Activated CD8-positive, alpha-beta memory T cell treated with anti-CD3 and anti-CD28 coated beads, Interleukin-2, amount 50 U/mL, for 1 hour (primary cell): ENCODE data around the gene KRT73.

Experiments used
- DNase-seq: peaks from one replicate; pipeline ENCODE4 v3.0.0-alpha.2; 2020; ENCODE audit errors: extremely low read depth

Gene KRT73

DNA sequence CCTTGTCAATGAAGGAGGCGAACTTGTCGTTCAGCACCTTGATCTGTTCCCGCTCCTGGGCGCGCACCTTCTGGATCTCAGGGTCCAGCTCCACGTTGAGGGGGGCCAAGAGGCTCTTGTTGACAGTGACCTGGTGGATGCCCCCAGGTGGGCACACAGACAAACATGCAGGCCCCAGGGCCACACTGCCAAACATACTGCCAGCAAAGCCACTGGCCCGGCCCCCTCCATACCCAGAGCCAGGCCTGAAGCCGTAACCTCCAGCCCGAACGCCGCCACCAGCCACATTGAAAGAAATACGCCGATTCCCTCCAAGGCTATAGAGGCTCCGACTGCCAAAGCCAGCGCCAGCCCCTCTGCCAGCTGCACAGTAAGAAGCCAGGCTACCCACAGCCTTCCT is 45.1 kb downstream of the KRT73 start:
- DNase-seq, result no peak

- no peak for DNase-seq
Observed at GRCh38 chr12:52570511-52570910, 47.8 kb downstream of the KRT73 start.

DNA sequence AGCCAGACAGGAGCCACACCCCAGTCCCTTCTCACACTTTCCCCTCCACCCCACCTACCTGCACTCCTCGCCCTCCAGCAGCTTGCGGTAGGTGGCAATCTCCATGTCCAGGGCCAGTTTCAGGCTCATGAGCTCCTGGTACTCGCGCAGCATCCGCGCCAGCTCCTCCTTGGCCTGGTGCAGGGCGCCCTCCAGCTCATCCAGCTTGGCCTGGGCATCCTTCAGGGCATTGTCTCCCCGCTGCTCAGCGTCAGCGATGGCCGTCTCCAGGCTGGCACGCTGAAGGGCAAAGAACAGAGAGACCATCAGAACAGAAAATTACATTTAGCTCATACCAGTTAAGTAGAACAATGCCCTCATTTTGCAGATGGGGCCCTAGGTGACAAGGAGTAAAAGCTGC is 50.2 kb downstream of the KRT73 start:
- DNase-seq, result no peak

DNA sequence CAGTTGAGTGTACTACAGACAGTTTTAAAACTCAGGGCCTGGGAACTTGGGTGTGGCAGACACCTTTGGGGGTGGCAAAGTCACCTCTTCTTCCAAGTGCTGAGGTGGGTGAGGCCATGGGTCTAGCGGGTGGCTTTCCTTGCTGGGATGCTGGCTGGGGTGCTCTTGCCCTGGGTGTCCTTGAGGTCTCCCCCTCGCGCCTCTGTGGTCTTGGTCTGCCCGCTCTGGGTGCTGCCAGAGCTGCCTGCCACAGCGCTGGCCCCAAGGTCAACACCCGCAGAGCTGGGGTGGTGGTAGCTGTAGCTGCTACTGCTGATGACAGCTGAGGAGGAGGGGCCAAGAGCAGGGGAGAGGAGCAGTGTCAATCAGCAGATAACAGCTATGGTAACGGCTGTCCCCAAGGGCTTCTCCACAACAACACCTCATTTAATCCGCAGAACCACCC is 51.5 kb downstream of the KRT73 start:
- peak; percentile 31 for DNase-seq

DNA sequence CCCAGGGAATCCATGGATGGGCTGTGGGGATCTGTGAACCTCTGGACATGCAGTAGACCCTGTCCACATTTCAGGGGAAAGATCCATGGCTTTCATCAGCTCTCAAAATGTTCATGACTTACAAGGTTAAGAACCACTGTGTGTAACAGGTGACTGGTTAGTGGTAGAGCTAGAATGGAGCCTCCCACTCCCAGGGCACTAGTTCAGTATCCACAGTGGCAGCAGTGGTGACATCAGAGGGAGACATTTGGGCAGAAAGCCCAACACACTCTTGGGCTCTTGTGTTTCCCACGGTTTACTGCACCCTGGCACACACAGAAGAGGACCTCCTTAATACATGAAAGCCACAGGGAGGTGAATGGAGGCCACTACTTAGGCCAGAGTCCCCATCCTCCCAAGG is 53.8 kb downstream of the KRT73 start:
- no peak for DNase-seq

GRCh38 chr12:52561880-52562449 is 56.4 kb downstream of the KRT73 start:
- no peak for DNase-seq

DNA sequence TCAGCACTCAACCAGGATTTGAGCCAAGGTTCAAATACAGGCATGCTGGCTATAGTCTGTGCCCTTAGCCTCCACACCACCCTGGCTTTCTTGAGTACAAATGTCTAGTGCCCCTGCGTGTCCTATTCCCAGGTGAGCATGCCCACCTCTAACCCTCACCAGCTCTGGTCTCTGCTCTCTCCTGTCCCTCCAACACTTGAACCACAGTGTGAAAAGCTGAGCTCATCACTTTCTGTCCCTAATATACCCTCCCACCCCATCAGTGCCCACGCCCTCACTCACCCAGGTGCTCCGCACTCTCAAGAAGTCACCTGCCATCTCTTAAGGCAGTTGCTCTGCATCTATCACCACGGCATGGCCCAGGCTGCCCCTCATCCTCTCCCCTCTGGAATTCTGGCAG is 58.4 kb downstream of the KRT73 start:
- DNase-seq, result no peak

DNA sequence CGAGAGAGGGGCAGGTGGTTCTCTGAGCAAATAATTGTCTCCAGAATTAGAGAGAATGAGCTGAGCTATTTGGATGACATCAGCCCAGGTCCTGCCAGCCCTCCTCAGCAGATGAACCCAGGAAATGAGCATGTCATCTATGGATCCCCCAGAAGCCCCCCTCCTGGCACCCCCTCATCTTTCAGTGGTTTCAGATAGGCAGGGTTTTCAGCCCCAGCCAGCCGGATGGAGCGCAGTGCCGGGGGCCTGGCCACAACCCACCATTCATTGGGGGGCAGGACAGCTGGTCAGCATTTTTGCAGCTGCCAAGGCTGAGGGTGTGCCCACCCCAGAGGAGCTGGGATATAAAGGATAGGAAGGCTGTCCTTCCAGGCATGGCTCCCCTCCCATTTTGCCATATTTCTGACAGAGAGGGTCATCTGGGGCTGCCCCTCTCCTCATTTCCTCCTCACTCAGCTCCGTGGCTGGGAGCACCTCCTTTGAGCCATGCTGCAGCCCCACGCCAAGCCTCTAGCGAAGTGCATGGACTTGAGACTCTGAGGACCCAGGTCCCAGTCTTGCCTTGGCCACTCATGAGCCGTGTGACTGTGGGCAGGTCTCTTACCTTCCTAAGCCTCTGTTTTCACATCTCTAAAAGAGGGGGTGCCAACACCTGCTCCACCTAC is 59.4 kb downstream of the KRT73 start:
- no peak for DNase-seq
